ENCODE measurements around the gene CRYBB3.

DNA sequence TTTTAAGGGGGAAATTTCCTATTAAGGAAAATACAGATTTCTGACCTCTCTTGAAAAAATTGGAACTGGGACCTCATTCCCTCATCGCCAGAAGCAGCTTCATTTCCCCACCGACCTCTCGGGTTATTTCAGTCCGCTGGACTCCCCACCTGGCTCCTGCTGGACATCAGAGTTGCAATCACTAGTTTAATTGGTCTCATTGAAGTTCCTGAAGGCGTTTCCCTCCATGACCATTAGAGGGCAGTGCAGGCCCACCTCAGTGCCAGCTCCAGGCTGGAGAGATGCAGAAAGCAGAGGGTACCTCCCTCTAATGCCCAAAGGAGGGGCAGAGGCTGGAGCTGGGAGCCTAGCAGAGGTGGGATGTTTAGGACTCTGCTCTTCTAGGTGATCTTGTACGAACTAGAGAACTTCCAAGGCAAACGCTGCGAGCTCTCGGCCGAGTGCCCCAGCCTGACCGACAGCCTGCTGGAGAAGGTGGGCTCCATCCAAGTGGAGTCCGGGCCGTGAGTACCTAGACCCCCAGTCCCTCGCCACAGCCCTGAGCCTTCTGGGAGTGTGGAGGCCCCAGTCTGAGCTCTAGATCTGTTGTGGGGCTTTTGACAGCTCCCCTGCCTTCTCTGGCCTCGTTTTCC is 2.7 kb downstream of the CRYBB3 start:
- TF ChIP-seq POLR2A (IDR thresholded peaks at IDR 0.05) = no peak
- TF ChIP-seq, protein P1, sequence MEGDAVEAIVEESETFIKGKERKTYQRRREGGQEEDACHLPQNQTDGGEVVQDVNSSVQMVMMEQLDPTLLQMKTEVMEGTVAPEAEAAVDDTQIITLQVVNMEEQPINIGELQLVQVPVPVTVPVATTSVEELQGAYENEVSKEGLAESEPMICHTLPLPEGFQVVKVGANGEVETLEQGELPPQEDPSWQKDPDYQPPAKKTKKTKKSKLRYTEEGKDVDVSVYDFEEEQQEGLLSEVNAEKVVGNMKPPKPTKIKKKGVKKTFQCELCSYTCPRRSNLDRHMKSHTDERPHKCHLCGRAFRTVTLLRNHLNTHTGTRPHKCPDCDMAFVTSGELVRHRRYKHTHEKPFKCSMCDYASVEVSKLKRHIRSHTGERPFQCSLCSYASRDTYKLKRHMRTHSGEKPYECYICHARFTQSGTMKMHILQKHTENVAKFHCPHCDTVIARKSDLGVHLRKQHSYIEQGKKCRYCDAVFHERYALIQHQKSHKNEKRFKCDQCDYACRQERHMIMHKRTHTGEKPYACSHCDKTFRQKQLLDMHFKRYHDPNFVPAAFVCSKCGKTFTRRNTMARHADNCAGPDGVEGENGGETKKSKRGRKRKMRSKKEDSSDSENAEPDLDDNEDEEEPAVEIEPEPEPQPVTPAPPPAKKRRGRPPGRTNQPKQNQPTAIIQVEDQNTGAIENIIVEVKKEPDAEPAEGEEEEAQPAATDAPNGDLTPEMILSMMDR (IDR thresholded peaks at IDR 0.05) = peak; percentile 75 to 93 (median 85)

All from heart left ventricle (tissue), 13 donors.